GM18508 (cell line): ENCODE measurements around the gene FNDC3B.

ENCODE experiments used
- ATAC-seq: cut with Tn5 transposase; IDR thresholded peaks from one replicate; pipeline ENCODE4 v1.9.1; 2021; ENCODE audit warnings: moderate number of reproducible peaks; ENCODE audit not compliant: insufficient read depth, unreplicated experiment

Gene FNDC3B

DNA sequence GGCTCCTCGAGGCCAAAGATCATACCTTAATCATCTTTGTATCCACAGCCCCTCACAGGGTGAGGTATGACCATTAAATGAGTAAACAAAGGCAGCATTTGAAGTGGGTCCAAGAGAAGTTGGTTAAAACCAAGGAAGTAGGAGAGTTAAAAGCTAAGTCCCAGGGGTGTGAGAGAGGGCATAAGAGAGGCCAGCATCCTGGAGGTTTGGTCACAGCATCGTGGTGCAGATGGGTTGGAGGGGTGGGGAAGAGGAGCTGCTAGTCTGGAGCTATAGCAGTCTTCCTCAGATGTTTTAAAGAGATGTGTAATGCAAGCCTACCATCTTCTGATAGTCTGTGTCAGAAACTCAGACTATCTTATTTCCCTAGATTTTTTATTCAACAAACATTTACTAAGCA, 253.7 kb downstream of the FNDC3B start:
- ATAC-seq, result no peak

- ATAC-seq, result no peak
Measured at GRCh38 chr3:172294223-172294806, 254.9 kb downstream of the FNDC3B start.

DNA sequence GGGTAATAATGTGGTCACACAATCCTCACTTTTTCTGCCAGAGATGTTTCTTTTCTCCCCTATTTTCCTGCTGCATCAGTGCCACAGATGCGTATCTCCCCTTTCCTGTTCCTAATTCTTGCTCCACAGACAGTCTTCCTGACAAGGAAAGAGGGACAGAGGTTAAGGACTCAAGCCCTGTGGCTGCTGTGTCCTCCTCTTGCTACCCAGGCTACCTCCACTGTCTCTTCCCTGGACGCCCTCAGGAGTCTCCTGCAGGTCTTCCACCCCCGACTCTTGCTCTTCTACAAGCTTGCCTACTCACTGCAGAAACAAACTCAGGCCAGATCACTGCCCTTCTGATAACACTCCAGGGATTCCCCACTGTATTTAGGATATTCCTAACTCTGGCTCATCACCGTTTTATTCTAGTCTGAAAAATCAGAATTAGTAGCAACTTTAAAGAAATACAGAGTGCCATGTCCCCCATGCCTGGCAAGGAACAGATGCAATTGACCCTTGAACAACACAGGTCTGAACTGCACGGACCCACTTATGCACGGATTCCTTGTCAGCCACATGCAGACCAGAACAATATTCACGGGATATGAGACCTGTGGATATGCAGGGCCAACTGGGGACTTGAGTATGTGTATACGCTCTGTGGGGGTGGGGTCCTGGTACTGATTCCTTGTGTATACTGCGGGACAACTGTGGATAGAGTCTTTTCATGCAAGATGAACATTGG, 257.0 kb downstream of the FNDC3B start:
- no peak for ATAC-seq

GRCh38 chr3:172296975-172297332, 257.6 kb downstream of the FNDC3B start:
- no peak for ATAC-seq

GRCh38 chr3:172298247-172298646, 258.9 kb downstream of the FNDC3B start:
- ATAC-seq, result no peak

GRCh38 chr3:172300187-172300586, 260.8 kb downstream of the FNDC3B start:
- ATAC-seq, result no peak

DNA sequence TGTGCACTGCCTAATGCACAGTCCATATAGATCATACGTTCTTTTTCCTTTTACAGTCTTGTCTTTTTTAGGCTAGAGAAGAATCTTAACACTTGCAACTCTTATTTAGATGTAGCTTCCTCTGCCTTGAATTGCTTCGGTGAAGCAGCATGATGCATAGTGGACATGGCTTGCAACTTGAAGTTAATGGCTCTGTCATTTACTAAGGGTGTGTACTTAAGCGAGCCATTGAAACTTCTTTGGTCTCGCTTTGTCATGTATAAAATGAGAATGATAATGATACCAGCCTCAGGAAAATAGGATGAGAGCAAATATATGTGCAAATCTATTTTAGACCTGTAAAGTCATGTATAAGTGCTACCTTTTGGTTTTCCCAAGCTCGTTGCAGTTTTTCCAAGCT, 261.5 kb downstream of the FNDC3B start:
- no peak for ATAC-seq

GRCh38 chr3:172302203-172302602, 262.8 kb downstream of the FNDC3B start:
- no peak for ATAC-seq

DNA sequence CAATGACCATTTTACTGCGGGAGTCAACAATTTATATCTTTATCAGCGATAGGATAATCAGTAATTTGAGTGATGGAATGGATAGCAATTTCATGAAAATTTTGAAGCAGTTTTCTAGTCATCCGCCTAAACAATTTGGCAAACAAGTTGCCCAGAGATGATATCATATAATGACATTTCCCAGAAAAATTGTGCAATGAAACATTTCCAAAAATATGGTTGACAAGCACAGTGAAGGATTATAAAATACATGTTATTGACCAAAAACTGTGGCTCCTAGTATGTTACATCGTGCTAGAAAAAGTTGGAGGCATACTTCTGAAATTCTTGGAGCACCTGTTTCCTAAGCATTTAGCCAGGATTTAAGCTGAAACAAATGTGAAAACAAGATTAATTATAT, 263.8 kb downstream of the FNDC3B start:
- ATAC-seq, result no peak

DNA sequence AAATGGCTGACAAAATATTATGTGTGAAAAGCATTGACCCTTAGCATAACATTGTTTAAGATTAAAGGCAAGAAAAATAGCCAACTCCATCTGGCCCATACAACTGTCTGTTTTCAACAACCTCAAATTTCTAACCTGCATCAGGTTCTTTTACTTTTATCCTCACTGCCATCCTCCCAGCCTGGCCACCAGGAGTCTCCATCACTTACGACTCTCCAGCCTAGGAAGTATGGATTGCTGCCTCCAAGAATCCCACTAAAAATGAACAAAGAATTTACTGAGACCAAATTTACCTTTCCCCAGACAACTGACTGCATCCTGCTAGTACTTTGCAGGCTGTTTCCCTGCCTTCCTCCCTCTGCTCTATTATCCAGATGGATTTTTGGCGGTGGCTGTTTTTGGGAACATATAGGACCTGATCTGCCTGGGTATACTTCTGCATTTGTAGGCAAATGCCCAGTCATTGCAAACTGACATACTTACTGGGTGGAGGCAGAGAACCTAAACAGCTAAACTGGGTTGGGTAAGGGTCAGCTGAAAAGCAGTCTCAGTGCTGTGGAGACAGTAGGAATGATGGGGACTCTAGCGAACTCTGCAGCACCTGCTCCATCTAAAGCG, 264.7 kb downstream of the FNDC3B start:
- ATAC-seq, result no peak

DNA sequence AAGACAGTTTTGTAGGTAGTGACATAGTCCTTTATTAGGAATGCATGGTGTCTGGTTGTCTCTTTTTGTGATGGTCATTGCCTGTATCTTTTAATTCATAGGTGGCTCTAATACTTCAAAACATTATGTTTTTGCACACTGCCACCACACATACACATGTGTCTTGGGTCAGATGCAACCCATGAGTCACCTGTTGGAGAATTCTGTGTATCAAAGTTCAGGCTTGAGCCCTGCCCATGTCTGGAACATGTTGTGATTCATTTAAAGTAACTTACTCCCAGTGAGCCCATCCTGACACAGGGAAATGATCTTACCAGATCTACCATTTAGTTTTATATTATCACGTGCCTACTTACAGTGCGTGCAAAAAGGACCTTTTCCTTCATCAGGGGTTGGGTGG, 266.2 kb downstream of the FNDC3B start:
- ATAC-seq, result no peak

GRCh38 chr3:172305974-172306373, 266.6 kb downstream of the FNDC3B start:
- no peak for ATAC-seq

DNA sequence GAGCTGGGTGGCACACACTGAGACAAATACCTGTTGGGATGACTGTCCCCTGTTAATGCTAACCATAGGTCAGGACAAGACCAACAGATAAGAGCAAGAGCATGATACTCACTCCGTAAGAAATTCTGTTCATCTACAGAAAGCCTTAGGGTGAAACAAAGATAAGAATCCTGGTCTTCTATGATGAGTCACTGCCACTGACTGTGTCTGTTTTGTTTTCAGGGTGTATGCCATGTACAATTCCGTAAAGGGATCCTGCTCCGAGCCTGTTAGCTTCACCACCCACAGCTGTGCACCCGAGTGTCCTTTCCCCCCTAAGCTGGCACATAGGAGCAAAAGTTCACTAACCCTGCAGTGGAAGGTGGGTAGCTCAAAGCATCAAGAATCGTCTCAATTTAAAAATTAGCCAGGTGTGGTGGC, 267.8 kb downstream of the FNDC3B start:
- no peak for ATAC-seq

DNA sequence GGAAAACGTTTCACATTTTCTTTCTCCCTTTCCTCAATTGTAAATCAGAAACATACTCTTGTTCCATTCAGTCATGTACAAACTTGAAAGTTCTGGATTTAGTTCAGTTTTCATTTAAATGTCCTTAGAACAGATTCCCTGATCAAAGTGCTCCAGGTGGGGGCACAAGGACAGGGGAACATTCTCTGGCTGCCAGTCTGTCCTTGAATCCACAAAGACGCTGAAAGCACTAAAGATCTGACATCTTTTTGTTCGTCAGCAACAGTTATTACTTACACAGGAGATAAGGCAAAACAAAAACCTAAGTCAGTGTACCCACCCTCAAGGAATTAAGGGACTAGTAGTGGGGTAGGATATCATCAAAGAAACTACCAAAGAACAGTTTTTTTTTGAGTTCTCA, 269.7 kb downstream of the FNDC3B start:
- no peak for ATAC-seq

DNA sequence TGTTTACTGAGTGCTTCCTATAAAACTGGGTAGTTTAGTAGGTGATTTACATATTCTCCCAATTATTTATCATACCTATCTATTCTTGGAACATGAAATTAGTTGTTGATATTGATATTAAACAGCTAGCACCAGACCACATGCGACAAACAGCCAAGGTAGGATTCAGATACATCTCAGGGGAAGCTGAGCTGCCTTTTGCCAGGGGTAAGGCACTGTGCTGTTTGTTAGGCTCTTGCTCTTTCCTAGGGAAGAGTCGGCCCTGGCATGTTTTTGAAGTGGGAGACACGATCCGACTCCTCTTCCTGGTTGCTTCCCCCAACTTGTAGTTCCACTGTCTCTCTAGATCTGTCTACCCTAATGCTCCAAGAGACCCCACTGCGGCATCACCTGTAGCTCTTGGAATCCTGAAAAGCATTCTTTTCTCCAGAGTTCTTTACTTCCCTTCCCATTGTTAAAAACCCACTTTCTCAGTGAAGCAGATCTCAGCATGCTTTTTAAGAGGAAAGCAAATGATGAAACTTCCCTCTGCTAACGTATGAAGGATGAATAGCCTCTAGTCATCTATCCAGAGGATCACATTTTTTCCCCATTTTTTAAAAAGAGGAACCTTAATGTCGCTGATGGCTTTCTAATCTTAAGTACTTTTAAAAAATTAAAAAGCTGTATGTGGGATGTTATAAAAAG, 270.5 kb downstream of the FNDC3B start:
- no peak for ATAC-seq

DNA sequence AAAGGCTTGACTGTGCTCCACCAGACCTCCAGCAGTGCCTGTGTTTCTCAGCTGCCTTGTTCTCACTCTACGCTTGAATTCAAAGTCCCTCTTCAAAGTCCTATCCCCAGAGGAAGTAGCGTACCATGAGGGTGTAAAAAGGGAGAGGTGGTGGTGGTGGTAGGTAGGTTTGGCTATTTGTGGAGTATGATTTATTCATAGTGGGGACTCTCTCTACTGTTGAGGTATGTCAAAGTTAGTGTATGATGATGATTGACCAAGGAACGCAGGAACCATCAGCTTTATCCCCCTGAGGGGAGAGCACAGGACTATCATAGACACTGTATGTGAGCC, 271.0 kb downstream of the FNDC3B start:
- ATAC-seq, result no peak

- no peak for ATAC-seq
Measured at GRCh38 chr3:172311217-172311616, 271.8 kb downstream of the FNDC3B start.

DNA sequence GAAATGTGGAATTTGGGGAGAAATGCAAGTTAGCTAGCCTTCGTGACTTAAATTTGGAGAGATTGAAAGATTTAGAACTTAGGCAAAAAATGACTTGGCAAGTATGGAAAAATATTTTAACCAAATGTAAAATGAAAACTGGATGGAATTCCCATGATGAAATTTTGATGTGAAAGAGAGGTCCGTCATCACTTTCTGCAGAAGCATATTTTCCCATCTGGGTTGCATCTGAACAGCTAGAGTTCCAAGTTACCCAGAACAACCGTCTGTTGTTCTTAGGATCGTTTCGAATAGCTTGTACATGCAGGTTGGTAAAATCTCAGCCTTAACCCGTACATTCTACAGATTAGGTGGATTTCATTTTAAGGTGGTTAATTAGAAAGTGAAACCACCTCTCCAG, 272.6 kb downstream of the FNDC3B start:
- no peak for ATAC-seq

GRCh38 chr3:172312711-172313110, 273.3 kb downstream of the FNDC3B start:
- no peak for ATAC-seq

DNA sequence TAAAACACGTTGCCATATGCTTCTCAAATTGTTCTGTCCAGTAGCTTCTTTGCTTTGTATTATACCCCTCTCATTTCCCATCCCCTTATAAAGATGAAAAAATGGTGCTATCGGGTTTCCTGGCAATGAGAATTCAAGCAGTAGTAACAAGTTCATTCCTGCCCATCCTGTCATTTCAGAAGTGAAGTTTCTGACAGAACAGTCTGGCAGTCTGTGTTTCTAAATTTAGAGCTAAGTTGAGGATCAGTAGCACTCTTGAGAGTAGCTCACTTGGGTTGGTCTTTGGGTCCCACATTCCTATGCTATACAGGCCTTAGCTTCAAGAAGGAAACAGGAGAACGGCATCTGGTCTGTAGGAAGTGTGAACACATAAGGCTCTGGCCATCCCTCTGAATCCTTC, 274.3 kb downstream of the FNDC3B start:
- ATAC-seq, result no peak

DNA sequence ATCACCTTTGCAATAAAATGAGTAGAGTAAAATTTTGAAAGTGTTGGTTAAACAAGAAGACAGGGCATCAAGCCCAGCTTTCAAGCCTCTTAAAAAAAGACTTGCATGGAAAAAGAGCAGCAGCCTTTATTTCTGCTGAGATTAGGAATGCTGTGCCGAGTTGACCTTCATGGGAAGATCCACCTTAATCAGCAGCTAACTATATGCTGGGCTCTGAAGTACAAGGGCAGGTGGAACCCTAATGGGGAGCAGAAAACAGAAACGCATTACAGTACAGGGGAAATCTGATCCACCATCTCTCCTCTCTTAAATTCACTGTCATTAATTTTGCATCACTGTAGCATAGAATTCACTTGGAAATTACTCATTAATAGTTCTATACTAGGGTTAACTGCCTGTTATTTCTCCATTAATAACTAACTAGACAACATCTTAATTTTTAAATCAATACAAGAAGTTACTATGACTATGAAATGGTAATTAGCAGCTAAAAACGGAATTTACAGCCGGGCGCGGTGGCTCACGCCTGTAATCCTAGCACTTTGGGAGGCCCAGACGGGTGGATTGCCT, 275.3 kb downstream of the FNDC3B start:
- no peak for ATAC-seq
